Stimulated activated CD8-positive, alpha-beta memory T cell treated with anti-CD3 and anti-CD28 coated beads, Interleukin-2, amount 100 ng/mL, for 48 hours (primary cell): Measurements from ENCODE around the gene BBOF1.
"Not testable (repeated sequence)": the region's sequence is repeated elsewhere in the genome, so short reads cannot be mapped to it uniquely, and the experiment has no call there.

Experiments
- DNase-seq, 2 donors: peaks; one replicate each; pipeline ENCODE4 v3.0.0-alpha.2; 2020; ENCODE audit warnings: low read depth in 2 of 2

The BBOF1 gene, protein sequence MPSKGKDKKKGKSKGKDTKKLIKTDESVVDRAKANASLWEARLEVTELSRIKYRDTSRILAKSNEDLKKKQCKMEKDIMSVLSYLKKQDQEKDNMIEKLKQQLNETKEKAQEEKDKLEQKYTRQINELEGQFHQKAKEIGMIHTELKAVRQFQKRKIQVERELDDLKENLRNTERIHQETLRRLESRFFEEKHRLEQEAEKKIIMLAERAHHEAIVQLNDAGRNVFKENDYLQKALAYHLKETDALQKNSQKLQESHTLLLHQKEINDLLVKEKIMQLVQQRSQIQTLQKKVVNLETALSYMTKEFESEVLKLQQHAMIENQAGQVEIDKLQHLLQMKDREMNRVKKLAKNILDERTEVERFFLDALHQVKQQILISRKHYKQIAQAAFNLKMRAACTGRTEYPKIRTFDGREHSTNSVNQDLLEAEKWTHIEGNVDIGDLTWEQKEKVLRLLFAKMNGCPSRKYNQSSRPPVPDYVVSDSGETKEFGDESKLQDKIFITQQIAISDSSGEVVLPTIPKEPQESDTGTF

DNA sequence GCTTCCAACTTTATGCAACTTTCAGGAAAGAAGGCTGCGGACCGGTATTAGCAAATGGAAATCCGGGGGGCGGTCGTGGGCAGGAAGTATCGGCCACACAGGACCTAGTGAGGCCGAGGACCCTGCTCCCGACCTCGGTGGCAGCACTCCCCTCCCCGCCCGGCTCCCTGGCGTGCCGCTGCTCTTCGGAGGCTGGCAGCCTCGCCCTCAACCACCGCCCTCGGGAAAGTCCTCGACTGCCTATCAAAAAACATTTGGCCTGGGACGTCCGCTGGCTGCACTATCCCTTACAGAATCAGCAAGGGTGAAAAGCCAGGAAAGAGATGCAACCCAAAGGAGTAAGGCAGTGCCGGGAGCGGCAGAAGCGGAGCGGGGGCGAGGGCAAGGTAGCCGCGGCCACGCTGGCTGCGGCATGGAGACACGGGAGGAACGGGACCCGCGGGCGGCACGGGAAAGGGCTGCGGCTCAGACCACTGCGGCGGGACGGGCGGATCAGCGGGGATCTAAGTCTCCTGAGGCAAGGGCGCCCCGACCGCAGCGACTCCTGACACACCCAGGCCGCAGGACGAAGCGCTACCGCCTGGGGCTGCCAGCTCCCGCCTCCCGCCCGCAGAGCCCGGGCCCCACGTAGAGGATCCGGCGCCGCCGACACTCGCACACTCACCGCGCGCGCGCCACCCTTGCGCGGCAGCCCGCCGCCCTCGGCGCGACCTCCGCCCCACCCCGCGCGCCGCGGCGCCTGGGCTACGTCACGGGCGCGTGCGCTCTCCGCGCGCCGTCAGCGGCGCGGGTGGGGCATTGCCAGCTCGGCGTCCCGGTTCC lies at the start of gene BBOF1, which contains the start of gene ENTPD5:
Gene BBOF1 (plus strand): TSS at position 764 of the 822 bp plus-strand sequence. CDS start 130 bp downstream, outside the sequence.
Gene ENTPD5 (minus strand): TSS at position 703 of the 822 bp plus-strand sequence. CDS start 31,186 bp downstream, outside the sequence.
- peak; percentile 68 to 80 for DNase-seq

DNA sequence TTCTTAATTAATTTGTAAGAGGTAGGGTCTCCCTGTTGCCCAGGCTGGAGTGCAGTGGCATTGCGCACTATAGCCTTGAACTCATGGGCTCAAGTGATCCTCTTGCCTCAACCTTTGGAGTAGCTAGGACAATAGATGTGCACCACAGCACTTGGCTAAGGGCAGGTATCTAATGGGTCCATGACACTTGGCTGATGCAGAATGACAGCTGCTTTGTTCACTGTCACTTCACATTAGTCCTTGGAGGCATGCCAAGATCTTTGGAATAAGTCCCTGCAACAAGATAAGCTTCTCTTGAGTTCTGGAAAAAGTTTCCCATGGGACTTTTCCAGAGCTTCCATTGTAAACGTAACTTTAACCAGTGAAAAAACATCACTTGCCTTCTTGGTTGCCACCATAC lies 45.7 kb upstream of the BBOF1 start:
- no peak for DNase-seq

- DNase-seq, result no peak
These were observed 43.0 kb upstream of the BBOF1 start for GRCh38 chr14:73976125-73976524.

GRCh38 chr14:73977896-73978295 lies 41.3 kb upstream of the BBOF1 start:
- DNase-seq, result no peak

GRCh38 chr14:73988065-73988464 lies 31.1 kb upstream of the BBOF1 start:
- no peak for DNase-seq

- not testable (repeated sequence) for DNase-seq
These were observed 30.5 kb upstream of the BBOF1 start for GRCh38 chr14:73988656-73989055.

- no peak for DNase-seq
These were observed 28.1 kb upstream of the BBOF1 start for GRCh38 chr14:73991092-73991491.

GRCh38 chr14:73994926-73995325 lies 24.2 kb upstream of the BBOF1 start:
- not testable (repeated sequence) for DNase-seq

- no peak for DNase-seq
These were observed 23.2 kb upstream of the BBOF1 start for GRCh38 chr14:73995977-73996378.

- DNase-seq, result no peak
These were observed 22.4 kb upstream of the BBOF1 start for GRCh38 chr14:73996731-73997107.

- no peak for DNase-seq
These were observed 21.8 kb upstream of the BBOF1 start for GRCh38 chr14:73997108-73997943.

DNA sequence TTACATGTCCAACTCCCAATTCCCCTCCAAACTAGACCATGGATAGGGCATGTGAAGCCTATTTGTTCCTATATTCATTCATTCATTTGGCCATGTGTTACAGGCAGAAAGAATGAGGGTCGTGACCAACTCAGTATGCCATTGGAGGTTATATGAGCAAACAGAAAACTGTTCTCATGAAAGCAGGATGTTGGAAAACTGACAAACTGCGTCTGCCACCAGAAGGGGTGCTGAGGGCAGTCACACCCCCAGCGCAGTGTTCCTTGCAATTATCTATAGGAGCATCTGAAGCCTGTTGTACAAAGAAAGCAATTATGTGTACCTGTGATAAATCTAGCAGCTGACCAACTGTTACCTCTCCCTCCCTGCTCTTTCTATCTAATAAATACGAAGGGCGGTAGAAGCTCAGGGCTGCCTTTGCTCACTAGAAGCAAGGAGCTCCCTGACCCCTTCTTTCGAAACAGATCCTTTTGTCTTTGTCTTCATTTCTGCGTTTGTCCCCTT lies 21.2 kb upstream of the BBOF1 start:
- no peak for DNase-seq

DNA sequence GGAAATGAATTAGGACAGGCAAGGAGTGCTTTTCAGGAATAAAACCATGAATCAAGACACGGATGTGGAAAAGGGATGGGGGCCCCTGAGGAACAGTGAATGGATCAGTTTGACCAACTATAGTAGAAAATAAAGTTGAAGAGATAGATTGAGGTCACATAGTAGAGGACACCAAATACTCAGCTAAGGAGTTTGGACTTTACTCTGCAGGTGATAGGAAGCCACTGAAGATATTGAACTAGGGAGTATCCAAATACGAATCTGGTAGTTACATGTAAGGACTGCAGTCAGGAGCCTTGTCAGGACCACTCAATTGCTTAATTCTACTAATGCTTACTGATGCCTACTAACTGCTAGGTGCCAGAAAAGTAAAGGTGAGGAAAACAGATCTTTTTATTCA lies 20.4 kb upstream of the BBOF1 start:
- DNase-seq, result no peak

GRCh38 chr14:74005664-74006063 lies 13.5 kb upstream of the BBOF1 start:
- DNase-seq, result not testable (repeated sequence)

GRCh38 chr14:74008843-74009499 lies 10.2 kb upstream of the BBOF1 start:
- DNase-seq, result no peak

DNA sequence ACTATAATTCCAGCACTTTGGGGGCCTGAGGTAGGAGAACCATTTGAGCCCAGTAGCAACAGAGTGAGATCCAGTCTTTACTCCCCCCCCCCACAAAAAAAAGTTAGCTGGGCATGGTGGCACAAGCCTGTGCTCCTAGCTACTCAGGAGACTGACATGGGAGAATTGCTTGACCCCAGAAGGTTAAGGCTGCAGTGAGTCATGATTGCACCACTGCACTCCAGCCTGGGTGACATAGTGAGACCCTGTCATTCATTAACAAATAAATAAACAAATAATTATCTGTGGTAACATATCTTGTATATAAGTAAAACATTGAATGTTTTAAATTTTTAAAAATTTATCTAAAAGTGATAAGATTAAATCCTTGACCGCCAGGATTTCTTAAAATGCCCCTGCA lies 4.8 kb upstream of the BBOF1 start:
- DNase-seq, result no peak

- no peak for DNase-seq
These were observed 4.0 kb upstream of the BBOF1 start for GRCh38 chr14:74015176-74015575.

DNA sequence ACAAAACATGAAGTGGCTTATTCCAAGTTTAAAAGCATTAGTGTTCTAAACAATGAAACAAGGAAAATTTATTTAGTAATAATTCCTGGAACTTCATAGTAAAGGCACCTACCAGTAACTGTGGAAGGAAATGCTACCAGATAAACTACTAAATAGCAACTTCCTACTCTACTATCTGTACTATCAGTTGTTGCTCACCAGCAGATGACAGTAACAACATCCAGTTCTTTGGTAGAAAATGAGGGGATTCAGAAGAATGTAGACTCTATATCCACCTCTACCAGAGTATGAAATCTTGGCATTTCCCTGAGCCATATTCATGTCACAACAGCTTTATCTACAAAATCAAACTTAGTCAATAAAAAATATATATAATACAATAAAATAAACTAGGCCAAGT lies 3.2 kb upstream of the BBOF1 start:
- no peak for DNase-seq

GRCh38 chr14:74018174-74018585 lies 969 bp upstream of the BBOF1 start:
- no peak for DNase-seq

DNA sequence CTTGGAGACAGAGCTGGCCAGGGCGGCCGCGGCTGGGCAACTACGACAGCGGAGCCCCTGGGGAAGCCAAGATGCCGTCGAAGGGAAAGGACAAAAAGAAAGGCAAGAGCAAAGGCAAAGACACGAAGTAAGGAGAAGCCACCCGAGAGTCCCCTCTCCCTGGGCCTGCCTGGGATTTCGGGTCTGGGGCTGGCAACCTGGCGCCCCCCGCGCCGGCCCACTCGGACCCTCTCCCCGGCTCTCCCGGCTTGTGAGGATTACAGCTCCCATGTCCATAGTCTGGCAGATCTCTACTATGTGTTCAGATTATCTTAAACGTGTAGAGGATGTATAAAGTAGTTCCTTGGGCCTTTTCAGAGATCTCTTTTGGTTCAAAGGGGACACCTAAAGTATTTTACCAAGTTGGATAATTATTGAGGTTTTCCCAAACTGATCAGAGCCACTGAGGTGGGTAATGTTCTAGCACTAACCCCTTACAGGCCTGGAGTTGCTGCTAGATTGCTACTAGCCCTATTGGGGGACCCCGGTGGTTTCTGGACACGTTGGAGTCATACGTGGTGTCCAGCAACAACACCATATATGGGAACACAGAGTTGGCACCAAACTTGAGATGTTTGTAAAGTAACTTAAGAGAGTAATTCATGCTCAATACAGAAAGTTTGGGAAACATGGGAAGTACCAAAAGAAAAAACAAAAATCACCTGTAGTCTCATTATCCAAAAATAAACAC lies 424 bp downstream of the BBOF1 start:
- no peak for DNase-seq
